Erythroblast (primary cell): ENCODE measurements around the gene SCUBE2.
"Not testable (repeated sequence)": the region's sequence is repeated elsewhere in the genome, so short reads cannot be mapped to it uniquely, and the experiment has no call there.

ENCODE experiments used
- DNase-seq, 2 experiments: peaks; one replicate each; lab custom pipeline; 2025; lab: John Stamatoyannopoulos, UW
- GATA1 ChIP-seq: IDR thresholded peaks from 2 replicates; pipeline ENCODE4 v1.6.1; 2011; ENCODE audit warnings: low read depth, mild to moderate bottlenecking, control low read depth, low read length, moderate library complexity
- POLR2A ChIP-seq: IDR thresholded peaks from 2 replicates; pipeline ENCODE4 v1.6.1; 2011; ENCODE audit warnings: mild to moderate bottlenecking, low read length

The SCUBE2 gene

DNA sequence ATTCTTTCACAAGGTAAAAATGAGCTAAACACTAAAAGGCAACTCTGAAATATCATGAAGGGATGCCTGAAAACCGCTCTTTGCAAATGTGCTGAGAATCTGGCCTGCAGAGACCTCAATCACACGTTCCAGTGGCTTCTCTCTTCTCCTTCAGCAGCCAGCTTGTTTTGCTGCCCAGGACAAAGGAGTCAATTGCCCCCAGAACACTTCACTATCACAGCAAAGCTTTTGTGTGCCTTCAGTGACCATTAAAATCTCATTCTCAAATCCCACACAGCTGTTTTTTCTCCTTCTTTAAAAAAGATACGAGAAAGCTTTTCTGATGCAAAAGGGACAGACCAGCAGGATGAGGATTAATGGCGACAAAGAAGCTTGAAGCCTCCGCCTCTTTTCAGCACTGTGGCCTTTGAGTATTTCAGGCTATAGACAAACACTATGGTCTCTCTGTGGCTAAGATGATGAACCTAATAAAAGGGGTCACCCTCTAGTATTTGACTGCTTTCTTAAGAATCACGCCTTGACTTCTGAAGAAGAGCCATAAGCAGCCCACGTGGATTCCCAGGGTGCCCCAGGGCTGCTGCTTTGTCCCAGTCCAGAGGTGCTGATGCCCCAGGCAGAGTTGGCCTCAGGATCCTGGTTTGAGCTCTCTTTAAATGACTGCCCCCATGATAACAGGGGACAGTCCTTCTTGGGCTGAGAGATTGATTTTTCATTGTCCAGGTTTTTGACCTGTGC, 54.2 kb downstream of the SCUBE2 start:
- no peak for TF ChIP-seq POLR2A
- TF ChIP-seq GATA1 = no peak
- no peak for DNase-seq

DNA sequence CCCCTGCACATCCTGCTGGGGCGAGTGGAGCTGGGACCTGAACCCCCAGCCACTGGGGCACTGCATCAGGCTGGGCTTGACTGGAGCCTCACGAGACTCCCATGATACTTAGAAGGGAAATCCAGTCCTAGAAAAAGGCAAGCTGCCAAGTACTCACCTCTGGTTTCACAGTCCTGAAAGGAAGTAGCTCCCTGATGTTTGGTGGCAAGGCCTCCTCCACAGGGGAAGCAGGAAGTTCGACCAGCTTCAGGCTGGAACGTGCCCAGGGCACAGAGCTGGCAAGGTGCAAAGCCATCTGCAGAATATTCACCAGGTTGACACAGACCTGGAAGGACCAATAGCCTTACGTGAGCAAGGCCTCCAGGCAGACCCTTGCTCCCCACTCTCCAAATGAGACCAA, 60.8 kb downstream of the SCUBE2 start:
- TF ChIP-seq GATA1 = no peak
- no peak for TF ChIP-seq POLR2A
- no peak for DNase-seq

DNA sequence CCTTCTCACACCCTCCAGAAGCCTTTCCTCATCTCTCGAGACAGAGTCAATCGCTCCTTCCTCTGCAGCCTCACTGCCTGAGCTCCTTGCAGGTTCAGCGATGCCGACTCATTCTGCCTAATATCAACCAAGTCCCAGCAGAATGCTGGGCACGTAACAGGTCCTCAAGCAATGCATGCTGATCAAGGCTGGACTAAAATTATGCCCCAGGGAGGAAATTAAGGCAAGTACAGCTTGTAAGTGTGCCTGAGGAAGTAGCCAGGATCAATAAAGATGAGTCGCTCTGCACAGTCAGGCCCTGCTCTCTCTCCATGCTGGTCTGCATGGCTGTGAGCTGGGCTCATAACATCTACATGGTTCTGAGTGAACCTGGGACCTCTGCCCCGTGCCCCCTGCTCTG, 62.0 kb downstream of the SCUBE2 start:
- no peak for DNase-seq
- TF ChIP-seq GATA1 (no peak), POLR2A (no peak)

DNA sequence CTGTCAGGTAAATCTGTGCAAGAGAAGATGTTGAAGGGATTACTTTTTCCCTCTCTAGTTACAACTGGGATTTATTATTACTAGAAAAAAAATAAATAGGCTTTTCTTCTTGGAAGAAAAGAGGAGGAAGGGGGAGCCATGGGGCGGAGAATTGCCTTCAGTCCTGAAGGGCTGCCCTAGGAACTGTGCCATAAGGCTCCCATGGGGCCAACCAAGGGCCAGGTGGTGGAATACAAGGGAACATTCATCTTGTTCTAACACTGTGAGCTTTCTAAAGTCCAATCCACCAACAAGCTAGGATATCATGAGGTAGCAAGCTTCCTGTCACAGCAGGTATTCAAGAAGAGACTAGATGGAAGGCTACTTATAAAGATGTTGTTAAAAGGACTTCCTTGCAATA, 62.8 kb downstream of the SCUBE2 start:
- TF ChIP-seq POLR2A (no peak), GATA1 (no peak)
- DNase-seq = no peak

DNA sequence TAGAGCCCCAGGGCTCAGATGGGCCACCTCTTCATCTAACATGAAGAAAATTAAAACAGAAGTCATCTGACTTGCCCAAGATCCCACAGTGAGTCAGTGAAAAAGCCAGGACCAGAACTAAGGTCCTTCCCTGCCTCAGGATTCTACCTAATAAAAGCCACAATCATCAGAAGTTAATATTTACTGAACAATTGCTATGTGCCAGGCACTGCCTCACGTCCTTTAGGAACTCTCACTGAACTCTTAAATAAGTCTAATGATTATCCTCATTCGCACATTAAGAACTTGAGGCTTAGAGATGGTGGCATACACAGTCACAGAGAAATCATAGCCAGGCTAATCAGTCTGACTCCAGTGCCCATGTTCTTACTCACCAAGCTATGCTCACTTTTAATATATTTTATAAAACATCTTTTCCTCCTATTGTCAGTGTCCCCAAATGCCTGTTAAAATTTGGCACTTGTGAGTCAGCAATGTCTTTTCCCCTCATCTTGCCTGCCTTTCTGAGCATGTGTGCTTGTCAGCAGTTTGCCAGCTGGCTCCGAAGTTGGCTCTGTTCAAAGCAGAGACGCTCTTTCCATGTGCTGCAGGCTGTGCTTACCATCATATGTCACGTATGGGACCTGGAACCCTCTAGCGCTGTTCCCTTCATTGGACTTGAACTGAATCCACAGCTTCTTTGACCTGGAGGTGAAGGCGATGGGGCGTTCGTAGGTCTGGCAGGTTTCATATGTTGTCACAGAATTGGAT, 66.1 kb downstream of the SCUBE2 start:
- TF ChIP-seq GATA1 (no peak), POLR2A (no peak)
- DNase-seq = no peak

DNA sequence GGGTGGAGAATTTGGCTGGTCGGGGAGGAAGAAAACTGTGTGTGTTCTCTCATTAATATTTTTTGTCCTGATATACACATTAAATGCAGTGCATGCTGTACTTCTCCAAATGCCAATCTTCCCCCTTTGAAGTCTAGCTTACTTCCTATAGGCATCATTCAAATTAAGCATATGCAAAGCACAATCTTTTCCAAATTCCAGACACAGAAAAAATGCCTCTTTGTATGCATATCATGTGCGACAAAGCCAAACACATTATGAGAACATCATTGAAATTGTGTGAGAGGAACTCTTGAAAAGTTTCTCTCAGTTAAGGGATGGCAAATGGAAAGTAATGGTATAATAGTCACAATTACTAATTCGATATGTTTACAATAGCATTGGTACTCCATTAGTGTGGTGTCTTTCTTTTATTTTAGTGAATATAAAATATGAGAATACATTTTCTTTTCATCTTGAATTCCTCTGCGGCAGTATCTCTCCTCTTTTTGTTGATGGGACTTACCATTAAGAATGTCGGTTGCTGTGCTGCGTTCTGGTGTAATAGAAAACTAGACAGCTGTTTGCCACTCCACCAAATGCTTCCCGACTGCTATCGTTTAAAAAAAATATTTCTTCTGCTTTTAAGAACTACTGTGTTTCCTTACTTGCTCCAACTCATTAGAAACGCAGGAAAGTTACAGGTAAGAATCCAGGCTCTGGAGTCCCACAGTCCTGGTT, 68.3 kb downstream of the SCUBE2 start:
- DNase-seq = no peak
- no peak for TF ChIP-seq POLR2A
- no peak for TF ChIP-seq GATA1

DNA sequence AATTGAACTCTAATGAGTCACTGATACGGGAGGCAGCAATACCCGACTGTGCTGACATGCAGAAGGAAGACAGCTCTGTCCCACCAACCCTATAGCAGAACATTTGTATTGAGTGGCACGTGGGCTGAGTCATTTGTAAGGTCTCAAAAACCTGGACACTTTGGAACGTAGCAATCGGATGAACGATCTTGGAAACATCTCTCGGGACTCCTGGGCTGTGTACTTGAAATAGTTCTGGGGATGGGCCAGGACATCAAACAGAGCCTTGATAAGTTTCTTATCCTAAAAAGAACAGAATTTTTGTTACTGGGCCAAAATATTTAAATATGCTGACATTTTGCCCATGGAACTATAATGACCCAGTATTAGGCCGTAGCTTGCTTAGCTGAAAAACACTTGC, 70.5 kb downstream of the SCUBE2 start:
- no peak for DNase-seq
- TF ChIP-seq POLR2A (no peak), GATA1 (no peak)

DNA sequence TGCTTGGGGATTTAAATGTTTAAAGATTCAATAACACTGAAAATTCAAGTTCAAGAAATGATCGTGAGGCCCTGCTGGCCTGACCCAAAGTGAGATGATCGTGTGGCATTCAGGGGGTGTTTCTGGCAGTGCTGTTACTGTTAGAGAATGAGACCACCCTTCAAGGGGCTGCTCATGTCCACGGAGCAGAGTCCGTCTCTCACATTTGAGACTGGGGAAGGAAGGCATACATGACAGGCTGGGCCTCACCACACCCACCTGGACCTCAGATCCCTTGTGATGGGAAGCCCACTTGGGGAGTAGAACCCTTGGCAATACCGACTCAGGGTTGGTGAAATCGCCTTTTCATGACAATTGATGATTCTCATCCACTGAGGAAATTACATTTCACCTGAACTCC, 71.5 kb downstream of the SCUBE2 start:
- DNase-seq = no peak
- TF ChIP-seq POLR2A (no peak), GATA1 (no peak)

DNA sequence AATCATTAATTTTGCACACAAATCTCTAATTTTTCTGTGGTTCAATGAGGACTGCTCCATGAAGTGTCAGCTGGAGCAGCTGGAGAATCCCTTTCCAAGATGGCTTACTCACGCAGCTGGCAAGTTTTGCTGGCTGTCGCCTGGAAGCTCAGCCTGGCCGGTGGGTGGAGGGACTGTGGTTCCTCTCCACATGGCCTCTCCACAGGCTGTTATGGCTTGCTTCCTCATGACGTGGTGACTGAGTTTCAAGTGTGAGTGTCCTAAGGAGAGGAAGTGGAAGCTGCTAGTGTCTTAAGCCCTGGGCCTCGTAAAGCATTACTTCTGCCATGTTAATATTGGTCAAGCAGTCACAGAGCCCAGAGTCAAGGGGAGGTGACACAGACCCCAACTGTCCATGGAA, 73.6 kb downstream of the SCUBE2 start:
- TF ChIP-seq POLR2A (no peak), GATA1 (no peak)

DNA sequence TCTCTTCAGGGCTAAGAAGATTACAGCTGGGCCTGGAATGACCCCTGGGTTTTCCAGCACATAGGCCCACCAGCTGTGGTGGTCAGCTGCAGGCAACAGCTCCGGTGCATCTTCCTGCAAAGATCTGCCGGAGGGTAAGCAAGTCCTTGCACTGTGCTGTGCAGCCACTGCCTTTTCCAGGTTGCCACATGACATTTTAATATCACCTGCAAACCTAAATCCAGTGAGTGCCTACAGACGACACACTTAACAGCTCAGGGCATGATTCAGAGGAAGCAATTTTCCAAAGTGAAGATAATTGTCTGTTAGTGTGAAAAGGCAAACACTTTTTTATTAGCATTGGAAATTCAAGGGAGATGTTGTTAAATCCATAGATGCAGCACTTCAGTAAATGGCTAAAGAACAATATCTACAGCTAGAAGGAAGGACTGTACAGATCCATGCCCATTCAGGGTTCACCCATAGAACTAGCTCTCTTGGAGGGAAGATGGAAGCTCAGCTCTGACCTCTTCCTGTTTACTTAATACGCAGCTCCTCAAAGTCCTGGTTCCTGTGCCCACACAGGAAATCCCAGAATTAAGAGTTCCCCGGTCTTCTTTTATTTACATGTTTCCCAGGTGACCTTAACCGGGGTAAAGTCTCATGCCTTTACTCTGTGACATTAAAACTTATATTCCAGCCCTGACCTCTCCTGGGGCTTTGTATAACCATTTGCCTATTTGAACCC, 74.3 kb downstream of the SCUBE2 start:
- TF ChIP-seq GATA1 = no peak
- no peak for TF ChIP-seq POLR2A
- DNase-seq = no peak

More for the DNA sequence above, 73.6 kb downstream of the SCUBE2 start:
- no peak for DNase-seq

DNA sequence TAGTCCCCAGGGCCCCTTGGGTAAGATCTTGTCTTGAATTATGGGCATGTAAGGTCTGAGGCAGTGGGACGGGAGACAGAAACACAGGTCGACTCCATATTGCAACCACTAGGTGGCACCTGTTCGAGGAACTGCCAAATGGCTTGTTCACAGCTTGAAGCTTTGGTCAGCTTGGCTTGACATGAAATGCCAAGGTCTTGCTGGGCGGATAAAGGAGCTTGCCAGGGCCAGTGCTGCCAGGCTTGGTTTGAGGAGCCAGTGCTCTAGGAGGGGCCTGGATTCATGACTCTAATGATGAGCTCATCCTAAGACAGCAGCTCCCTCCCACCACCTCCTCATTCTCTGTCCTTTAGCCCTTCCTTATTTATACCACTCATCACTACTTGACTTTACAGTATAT, 75.7 kb downstream of the SCUBE2 start:
- peak; percentile 72 to 82 for DNase-seq
- TF ChIP-seq POLR2A (no peak), GATA1 (no peak)

DNA sequence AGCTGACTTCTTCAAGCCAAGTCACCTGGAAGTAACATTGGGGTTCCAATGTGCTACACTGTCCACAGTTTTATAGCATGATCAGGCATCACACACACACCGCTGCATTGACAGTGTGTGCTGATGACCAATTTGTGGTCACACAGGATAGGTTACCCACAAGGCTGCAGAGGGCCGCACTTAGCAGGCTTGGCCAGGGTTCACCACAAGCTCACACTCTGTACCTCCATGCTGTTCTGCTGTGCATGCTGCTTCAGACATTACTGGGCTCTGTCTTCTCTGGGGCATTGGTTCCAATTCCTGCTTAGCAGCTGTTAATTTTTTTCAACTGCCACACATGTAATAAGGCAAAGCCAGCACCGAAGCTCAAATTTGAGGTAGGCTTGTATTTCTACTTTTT, 76.6 kb downstream of the SCUBE2 start:
- no peak for DNase-seq
- no peak for TF ChIP-seq POLR2A
- no peak for TF ChIP-seq GATA1

DNA sequence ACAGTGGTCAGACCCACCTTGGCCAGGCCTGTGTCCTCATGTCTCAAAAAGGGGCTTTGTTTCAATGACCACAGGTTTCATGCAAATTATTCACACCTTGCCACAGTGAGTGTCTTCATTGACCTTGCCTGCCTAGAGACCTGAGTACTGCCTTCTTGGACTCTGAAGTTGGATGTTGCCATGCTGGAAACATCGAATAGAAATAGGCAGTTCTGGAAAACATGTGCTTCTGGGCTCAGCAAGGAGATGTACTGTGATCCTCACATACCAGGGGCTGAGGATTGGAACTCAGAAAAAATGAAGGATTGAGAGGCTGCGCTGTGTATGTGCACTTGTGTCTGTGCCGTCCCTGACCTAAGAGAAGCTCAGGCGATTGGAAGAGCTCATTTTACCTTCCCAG, 78.0 kb downstream of the SCUBE2 start:
- no peak for DNase-seq
- TF ChIP-seq POLR2A = no peak
- TF ChIP-seq GATA1 = no peak

DNA sequence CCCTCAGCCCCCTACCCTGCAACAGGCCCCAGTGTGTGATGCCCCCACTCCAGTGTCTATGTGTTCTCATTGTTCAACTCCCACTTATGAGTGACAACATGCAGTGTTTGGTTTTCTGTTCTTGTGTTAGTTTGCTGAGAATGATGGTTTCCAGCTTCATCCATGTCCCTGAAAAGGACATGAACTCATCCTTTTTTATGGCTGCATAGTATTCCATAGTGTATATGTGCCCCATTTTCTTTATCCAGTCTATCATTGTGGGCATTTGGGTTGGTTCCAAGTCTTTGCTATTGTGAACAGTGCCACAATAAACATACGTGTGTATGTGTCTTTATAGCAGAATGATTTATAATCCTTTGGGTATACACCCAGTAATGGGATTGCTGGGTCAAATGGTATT, 81.9 kb downstream of the SCUBE2 start:
- DNase-seq = not testable (repeated sequence)
